HuH-7.5 (cell line): Measurements from ENCODE around the gene LRRC41.
"Not testable (repeated sequence)": the region's sequence is repeated elsewhere in the genome, so short reads cannot be mapped to it uniquely, and the experiment has no call there.

Experiments
- DNase-seq: peaks from one replicate; pipeline ENCODE4 v3.0.0; 2011; ENCODE audit warnings: low spot score

The LRRC41 gene

GRCh38 chr1:46303038-46303871, at the start of gene LRRC41, which contains the start of gene UQCRH:
Gene LRRC41, minus strand, starts transcription at chr1:46303616. Its CDS starts 294 bp downstream, at chr1:46303322.
Gene UQCRH, plus strand, starts transcription at chr1:46303698. Its CDS starts 69 bp downstream, at chr1:46303767.
- DNase-seq, result peak; percentile 91

- DNase-seq, result no peak
These were observed 48.9 kb upstream of the LRRC41 start for GRCh38 chr1:46352363-46352762.

- DNase-seq, result no peak
These were observed 41.9 kb upstream of the LRRC41 start for GRCh38 chr1:46345281-46345680.

- no peak for DNase-seq
These were observed 41.1 kb upstream of the LRRC41 start for GRCh38 chr1:46344481-46344880.

GRCh38 chr1:46343705-46344104, 40.3 kb upstream of the LRRC41 start:
- DNase-seq, result no peak

- no peak for DNase-seq
These were observed 39.9 kb upstream of the LRRC41 start for GRCh38 chr1:46343351-46343695.

GRCh38 chr1:46342677-46343350, 39.4 kb upstream of the LRRC41 start:
- DNase-seq, result no peak

GRCh38 chr1:46342084-46342656, 38.8 kb upstream of the LRRC41 start:
- DNase-seq, result no peak

GRCh38 chr1:46341222-46342083, 38.0 kb upstream of the LRRC41 start:
- no peak for DNase-seq

- peak; percentile 77 for DNase-seq
These were observed 37.2 kb upstream of the LRRC41 start, which contains the start of gene NSUN4 for GRCh38 chr1:46340404-46341221. Gene NSUN4, plus strand, starts transcription at chr1:46340807. Its CDS starts 20 bp downstream, at chr1:46340827.

GRCh38 chr1:46337409-46337808, 34.0 kb upstream of the LRRC41 start:
- not testable (repeated sequence) for DNase-seq

GRCh38 chr1:46335081-46335480, 31.7 kb upstream of the LRRC41 start:
- no peak for DNase-seq

- DNase-seq, result no peak
These were observed 30.6 kb upstream of the LRRC41 start for GRCh38 chr1:46334030-46334384.

- peak; percentile 46 for DNase-seq
These were observed 30.0 kb upstream of the LRRC41 start for GRCh38 chr1:46333300-46334029.

GRCh38 chr1:46331786-46332540, 28.5 kb upstream of the LRRC41 start:
- not testable (repeated sequence) for DNase-seq

GRCh38 chr1:46330381-46330780, 27.0 kb upstream of the LRRC41 start:
- DNase-seq, result not testable (repeated sequence)

- DNase-seq, result not testable (repeated sequence)
These were observed 26.4 kb upstream of the LRRC41 start for GRCh38 chr1:46329807-46330206.

GRCh38 chr1:46328182-46328581, 24.8 kb upstream of the LRRC41 start:
- not testable (repeated sequence) for DNase-seq

GRCh38 chr1:46325285-46326076, 22.1 kb upstream of the LRRC41 start:
- DNase-seq, result not testable (repeated sequence)
